ENCODE results near the gene DNAJC1.

Gene DNAJC1

GRCh38 chr10:21954690-21955089 lies 48.8 kb downstream of the DNAJC1 start:
- no peak for DNase-seq

- no peak for DNase-seq
Observed at GRCh38 chr10:21954132-21954531, 49.4 kb downstream of the DNAJC1 start.

DNA sequence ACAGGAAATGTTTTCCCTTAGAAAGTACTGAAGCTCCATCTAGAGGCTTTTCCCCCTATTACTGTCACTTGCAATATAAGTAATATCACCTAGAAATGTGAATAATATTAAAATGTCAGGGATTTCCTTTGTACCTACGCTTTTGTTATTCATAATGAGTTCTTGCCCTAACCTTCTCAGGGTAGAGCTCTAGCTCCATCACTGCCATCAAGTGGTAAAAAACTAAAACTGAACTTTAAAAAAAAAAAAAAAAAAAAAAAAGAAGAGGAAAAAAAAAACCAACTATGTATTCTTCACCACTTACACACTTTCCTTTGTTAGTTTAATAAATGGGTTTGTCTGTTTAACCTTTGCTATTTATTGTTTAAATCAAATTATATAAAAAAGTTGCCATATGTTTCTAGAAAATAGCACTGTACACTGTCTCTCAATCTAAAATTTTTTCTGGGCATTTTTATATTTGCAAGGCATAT lies 49.9 kb downstream of the DNAJC1 start:
- peak; percentile 43 for DNase-seq

DNA sequence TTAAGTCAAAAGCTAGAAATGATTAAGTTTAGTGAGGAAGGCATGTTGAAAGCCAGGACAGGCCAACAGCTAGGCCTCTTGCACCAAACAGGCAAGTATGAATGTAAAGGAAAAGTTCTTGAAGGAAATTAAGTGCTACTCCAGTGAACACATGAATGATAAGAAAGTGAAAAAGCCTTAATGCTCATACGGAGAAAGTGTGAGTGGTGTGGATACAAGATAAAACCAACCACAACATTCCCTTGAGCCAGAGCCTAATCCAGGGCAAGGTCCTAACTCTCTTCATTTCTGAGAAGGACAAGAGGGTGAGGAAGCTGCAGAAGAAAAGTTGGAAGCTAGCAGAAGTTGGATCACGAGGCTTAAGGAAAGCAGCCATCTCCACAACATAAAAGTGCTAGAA lies 53.0 kb downstream of the DNAJC1 start:
- no peak for DNase-seq

DNA sequence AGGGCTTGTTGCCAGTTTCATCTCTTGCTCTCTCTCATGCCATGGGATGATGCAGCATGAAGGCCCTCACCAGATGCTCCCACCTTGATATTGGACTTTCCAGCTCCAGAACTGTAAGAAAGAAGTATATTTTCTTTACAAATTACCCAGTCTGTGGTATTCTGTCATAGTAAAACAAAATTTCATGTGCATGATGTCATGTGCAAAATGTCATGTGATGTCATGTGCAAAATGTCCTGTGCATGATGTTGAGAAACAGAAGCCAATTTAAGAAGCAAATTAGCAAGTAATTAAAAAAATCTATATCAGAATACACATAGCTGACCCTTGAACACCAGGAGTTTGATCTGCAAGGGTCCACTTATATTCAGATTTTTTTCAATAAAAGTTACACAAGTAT lies 56.6 kb downstream of the DNAJC1 start:
- no peak for DNase-seq

DNA sequence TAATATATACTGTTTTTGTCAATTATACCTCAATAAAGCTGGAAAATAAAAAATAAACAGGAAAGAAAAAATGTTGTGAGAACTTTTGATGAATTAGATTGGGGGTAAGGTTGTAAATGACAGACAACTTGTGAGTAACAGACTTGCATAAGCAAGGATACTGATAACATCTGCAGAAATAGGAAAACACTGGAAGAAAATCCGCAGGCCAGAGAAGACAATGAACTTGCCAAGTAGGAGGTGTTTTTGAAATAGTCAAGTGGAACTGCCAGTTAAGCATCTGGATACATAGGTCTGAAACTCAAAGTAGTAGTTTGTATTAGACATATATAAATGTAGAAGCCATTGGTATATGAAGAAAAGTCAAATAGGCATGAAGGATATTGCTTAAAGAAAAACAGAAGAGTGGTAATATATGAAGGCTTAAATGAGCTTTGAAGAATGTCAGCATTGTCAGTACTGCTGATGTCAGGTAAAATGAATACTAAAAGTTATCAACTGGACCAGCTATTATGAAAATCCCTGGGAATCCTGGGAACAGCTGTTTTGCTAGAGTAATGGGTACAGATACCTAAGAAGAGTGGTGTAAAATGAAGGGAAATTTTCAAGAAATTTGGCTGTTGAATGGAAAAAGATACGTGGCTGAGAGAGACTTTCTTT lies 58.7 kb downstream of the DNAJC1 start:
- DNase-seq = no peak

DNA sequence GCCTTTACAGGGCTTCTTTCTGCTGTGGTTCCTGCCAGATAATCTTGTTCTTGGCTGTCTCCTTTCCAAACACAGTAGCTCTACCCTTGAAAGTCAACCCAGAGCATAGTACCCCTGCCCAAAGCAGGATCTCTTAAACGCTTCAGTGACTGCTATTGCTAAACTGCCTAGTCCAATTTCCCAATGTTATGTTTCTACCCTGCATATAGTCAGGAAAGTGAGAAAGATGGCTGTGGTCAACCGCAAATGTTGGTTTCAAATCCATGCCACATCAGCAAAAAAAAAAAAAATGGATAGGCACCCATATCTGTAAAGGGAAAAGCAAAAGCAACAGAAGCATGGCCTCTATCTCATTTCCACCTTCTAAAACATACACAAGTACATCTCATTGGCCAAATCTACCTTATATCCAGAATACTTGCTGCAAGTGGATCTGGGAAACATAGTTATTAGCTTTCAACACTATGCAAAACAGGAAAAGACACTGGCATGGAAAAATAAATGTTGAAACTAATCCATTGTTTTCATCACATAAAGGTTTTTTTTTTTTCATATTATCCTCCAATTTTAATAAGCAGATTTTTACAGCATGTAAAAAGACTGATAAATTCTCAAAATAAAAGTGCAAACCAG lies 59.8 kb downstream of the DNAJC1 start:
- no peak for DNase-seq

DNA sequence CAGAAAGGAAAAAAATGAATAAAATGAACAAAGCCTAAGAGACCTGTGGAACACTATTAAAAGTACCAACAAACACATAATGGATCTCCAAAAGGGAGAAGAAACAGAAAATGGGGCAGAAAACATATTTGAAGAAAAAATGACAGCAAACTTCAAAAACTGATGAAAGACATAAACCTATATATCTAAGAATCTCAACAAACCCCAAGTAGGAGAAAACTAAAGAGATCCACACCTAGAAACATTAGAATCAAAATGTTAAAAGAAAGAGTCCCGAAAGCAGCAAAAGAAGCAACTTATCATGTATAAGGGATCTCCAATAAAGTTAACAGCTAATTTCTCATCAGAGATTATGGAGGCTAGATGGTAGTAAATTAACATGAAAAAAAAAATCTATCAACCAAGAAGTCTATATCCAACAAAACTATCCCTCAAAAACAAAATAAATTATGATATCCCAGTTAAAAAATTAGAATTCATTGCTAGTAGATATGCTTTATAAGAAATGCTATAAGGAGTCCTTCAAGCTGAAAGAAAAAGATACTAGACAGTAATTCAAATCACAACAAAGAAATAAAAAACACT lies 68.0 kb downstream of the DNAJC1 start:
- no peak for DNase-seq

DNA sequence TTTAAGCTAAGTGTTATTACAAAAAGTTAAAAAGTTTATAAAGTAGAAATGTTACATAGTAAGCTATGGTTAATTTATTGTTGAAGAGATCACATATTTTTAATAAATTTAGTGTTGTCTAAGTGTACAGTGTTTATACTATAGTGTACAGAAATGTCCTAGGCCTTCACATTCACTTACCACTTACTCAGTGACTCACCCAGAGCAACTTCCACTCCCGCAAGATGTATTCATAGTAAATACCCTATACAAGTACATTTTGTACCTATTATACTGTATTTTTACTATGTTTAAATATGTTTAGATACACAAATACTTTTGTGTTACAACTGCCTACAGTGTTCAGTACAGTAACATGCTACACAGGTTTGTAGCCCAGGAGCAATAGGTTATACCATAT lies 69.2 kb downstream of the DNAJC1 start:
- no peak for DNase-seq

DNA sequence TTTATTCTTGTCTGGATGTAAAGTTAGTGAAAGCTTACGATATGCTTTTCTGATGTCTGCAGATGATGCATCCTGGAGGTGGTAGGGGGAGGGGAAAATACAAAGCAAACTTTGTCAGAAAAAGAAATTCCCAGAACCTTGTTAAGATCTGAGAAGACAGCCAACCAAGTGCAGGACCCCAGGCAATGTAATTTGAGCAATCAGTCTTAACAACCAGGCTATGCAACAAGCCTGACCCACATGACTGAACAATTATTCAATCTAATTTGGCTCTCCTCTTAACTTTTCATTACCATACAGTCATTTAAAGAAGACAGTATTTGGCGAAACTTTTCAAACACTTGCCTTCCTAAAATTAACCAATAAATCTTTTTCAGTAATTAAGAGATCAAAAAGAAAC lies 74.5 kb downstream of the DNAJC1 start:
- DNase-seq = no peak

DNA sequence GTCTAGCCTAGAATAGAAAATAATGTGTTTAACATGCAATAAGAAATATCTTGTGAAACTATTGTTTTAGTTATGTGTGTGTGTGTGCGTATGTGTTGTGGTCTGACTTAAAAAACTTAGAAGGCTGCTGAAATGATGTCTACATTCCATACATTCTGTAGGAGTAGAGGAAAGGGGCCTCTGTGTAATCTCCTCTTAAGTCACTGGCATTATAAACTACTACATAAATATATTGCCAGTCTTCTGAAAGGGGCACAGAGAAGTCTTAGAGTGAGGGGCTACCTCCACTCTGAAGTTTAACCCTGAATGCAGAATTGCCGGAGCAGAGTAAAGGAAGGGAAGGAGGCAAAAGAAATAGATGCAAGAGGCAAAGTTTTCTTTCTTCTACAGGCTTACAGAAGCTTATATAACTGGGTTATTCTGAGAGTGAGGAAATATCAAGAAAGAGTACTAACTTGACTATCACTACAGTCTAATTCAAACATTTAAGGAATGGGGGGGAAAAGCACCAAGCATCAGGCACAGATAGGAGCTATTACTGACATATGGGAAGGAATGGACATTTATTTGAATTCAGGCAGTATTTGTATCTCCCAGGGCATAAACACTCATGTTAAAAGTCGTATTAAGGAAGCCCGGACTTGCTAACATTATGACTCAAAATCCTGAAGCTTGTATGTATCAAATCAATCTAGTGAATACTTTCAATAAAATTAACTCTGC lies 75.7 kb downstream of the DNAJC1 start:
- DNase-seq = no peak

- no peak for DNase-seq
Observed at GRCh38 chr10:21926949-21927348, 76.6 kb downstream of the DNAJC1 start.

GRCh38 chr10:21926358-21926925 lies 77.1 kb downstream of the DNAJC1 start:
- no peak for DNase-seq

DNA sequence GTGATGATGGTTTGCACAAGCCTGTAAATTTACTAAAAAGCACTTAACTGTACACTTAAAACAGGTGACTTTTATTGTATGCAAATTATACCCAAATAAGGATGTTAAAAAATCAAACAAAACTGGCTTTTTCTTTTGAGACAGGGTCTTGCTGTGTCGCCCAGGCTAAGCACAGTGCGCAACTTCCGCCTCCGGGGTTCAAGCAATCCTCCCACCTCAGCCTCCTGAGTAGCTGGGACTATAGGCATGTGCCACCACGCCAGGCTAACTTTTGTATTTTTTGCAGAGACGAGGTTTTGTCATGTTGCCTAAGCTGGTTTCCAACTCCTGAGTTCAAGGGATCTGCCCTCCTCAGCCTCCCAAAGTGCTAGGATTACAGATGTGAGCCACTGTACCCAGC lies 77.7 kb downstream of the DNAJC1 start:
- DNase-seq = no peak

DNA sequence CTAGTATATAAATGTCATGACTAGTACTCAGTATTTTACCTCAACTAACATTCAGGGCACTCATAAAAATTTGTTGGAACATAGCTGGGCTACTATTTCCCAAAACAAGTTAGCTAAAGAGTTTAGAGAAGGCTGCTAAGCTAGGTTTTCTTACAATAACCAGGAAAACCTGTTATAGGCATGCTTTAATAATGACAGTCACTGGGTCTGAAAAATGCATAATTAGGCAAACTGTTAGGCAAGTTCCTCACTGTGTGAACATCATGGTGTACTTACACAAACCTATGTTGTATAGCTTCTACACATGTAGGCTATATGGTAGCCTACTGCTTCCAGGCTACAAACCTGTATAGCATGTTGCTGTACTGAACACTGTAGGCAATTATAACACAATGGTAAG lies 79.0 kb downstream of the DNAJC1 start:
- DNase-seq = no peak

DNA sequence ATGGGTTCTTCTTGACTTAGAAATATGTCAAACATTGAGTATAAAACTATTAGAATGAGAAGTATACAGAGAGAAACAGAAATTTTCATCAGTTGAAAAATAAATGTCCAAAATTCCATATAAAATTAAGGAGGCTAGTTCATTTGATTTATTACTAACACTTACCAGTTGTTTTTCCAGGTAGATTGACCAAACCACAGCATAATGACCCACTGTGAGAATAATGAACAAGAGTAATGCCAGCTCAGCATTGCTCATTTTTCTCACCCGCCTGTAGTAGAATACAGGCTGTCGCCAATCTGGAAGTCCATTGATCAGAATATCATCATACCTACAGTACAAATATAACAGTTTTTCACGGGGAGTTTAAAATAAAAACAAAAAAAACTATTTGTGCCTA lies 82.9 kb downstream of the DNAJC1 start:
- no peak for DNase-seq

GRCh38 chr10:21919906-21920305 lies 83.6 kb downstream of the DNAJC1 start:
- DNase-seq = no peak

- DNase-seq = no peak
Observed at GRCh38 chr10:21919117-21919516, 84.4 kb downstream of the DNAJC1 start.

DNA sequence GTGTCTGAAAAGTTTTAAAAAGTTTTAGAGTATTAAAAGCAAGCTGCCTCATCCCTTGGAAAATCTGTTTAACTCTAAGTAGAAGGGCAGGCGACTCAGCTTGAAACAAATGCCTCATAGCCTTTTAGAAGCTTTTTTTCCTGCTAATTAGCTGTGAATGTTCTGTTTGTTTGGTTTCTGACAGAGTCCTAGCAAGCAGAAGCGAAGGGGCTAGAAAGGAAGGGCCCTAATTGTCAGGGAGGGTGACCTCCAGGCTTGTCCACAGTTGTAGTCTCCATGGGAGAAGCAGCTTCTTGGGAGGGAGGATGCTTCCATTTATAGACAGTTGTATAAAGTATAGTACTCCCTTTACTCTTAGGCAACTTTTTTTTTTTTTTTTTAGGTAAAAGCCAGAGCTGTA lies 90.9 kb downstream of the DNAJC1 start:
- DNase-seq = no peak

DNA sequence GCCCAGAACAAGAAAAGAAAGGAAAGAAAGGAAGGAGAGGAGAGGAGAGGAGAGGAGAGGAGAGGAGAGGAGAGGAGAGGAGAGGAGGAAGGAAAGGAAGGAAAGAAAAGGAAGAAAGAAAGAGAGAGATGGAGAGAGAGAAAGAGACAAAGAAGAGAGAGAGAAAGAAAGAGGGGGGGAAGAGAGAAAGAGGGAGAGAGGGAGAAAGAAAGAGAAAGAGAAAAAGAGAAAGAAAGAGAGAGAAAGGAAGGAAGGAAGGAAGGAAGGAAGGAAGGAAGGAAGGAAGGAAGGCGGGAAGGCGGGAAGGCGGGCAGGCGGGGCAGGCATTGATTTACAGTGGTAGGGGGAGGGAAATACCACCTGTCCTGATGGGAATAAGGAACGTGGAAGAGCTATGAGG lies 92.7 kb downstream of the DNAJC1 start:
- DNase-seq = no peak

DNA sequence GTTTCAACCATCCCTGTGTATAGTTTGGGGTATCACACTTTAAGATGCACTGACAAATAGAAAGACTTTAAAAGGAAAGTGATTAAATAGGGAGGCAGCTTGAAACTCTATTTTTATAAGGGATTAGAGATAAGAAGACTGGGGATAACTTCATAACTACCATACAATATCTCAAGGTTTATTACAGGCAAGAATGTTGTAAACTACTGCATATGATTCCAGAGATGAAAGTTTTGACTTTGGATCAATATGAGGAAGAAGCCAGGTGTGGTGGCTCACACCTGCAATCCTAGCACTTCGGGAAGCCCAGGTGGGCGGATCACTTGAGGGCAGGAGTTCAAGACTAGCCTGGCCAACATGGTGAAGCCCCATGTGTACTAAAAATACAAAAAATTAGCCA lies 96.1 kb downstream of the DNAJC1 start:
- no peak for DNase-seq

GRCh38 chr10:21904930-21905329 lies 98.6 kb downstream of the DNAJC1 start:
- no peak for DNase-seq

GRCh38 chr10:21899736-21900135 lies 103.8 kb downstream of the DNAJC1 start:
- no peak for DNase-seq

DNA sequence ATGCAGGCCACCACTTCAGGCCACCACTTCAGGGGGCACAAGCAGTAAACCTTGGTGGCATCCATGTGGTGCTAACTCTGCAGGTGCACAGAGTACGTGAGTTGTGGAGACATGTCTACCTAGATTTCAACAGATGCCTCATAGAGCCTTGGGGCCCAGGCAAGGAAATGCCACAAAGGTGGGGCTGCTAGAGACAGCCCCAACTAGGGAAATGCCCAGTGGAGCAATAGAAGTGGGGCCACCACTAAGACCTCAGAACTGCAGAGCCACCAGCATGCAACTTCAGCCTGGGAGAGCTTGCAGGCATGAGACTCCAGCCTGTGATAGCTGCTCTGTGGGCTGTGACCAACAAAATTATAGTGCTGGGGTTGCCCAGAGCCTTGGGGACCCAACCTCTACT lies 107.6 kb downstream of the DNAJC1 start:
- no peak for DNase-seq

All from NCI-H1092 treated with DMSO at 0.1 percent for 48 hours (cell line).